ENCODE results near the gene PEX5L. TPM values are rescaled to one million over a fixed set of nuclear protein-coding genes. Genes with fewer than 3 reads are reported as not detected.

Gene PEX5L
- total RNA-seq, 1 donor from 2014 or later = 0.78 TPM

DNA sequence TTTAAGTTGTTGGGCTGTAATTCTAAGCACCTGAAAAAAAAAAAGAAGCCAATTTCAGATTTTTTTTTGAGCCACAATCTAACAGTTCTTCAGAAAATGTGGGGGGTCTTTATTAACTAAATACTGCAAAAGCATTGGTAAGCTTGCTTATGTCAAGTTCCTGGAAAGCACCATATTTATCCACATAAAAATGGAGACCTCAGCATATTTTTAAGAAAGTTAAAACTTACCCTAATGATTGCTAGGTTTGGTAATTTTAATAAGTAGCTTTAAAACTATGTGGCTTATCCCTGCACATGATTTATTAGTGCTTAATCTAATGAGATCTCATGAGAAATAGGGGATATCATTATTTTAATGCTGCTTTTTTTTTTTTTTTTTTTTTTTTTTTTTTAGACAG is 227.1 kb downstream of the PEX5L start:
- DNase-seq = no peak
- H3K9me3 ChIP-seq = no peaks in the 10 kb centered on the region
- no peak overlapping the region for H3K4me3 ChIP-seq
- H3K4me1 ChIP-seq = no peaks in the 10 kb centered on the region
- ATAC-seq = no peak
- intact Hi-C loops (cut with DNase I) = no loop called here
- no peaks in the 10 kb centered on the region for H3K36me3 ChIP-seq
- no peak overlapping the region for H3K27ac ChIP-seq
- TF ChIP-seq, protein P1, sequence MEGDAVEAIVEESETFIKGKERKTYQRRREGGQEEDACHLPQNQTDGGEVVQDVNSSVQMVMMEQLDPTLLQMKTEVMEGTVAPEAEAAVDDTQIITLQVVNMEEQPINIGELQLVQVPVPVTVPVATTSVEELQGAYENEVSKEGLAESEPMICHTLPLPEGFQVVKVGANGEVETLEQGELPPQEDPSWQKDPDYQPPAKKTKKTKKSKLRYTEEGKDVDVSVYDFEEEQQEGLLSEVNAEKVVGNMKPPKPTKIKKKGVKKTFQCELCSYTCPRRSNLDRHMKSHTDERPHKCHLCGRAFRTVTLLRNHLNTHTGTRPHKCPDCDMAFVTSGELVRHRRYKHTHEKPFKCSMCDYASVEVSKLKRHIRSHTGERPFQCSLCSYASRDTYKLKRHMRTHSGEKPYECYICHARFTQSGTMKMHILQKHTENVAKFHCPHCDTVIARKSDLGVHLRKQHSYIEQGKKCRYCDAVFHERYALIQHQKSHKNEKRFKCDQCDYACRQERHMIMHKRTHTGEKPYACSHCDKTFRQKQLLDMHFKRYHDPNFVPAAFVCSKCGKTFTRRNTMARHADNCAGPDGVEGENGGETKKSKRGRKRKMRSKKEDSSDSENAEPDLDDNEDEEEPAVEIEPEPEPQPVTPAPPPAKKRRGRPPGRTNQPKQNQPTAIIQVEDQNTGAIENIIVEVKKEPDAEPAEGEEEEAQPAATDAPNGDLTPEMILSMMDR (IDR thresholded peaks at IDR 0.05) = no peak
- H3K27me3 ChIP-seq = no peaks in the 10 kb centered on the region

DNA sequence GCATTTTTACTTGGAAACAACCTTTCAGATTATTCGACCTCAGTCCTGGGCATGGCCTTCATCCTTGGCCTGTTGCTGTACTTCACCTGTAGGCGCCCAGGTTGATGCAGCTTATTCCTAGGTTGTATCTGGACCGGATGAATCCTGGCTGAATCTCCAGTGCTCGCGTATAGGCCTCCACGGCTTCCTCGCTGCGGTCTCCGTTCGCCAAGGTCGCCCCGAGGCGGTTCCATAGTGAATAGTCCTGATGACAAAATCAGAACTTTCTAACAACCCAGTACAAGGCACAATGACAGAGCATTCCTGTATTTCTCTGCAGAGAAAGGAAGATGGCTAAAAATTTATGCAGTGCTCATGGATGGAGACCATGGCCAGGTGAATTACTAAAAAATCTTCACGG is 229.1 kb downstream of the PEX5L start:
- TF ChIP-seq, protein P1 (IDR thresholded peaks at IDR 0.05) = no peak
- no peak for DNase-seq
- intact Hi-C loops (cut with DNase I) = no loop called here

DNA sequence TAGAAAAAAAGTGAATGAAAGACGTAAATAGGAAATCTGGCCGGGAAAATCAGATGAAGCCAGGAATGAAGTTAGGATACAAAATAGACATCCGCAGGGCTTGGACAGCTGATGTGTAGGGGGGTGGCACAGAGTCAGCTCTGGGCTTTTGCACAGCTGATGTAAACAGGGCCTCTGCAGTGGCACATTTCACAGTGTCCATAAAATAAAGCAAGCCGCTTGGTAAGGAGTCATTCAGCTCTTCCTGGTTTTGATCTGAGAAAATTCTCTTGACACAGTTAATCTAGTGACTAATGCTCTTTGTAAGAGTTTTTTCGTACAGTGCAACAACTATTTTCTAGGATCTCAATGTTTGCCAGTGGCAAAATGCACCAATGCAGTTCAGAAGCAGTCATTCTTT is 230.6 kb downstream of the PEX5L start:
- intact Hi-C loops (cut with DNase I) = no loop called here
- H3K27ac ChIP-seq = no peak overlapping the region
- no peak overlapping the region for H3K4me3 ChIP-seq
- no peaks in the 10 kb centered on the region for H3K36me3 ChIP-seq
- no peaks in the 10 kb centered on the region for H3K9me3 ChIP-seq
- H3K4me1 ChIP-seq = no peaks in the 10 kb centered on the region
- TF ChIP-seq, protein P1 (IDR thresholded peaks at IDR 0.05) = no peak
- ATAC-seq (no peak), DNase-seq (no peak)
- no peaks in the 10 kb centered on the region for H3K27me3 ChIP-seq

More for the DNA sequence above, 229.1 kb downstream of the PEX5L start:
- no peaks in the 10 kb centered on the region for H3K4me1 ChIP-seq
- no peak overlapping the region for H3K4me3 ChIP-seq
- H3K27me3 ChIP-seq = no peaks in the 10 kb centered on the region
- H3K36me3 ChIP-seq = no peaks in the 10 kb centered on the region
- no peaks in the 10 kb centered on the region for H3K9me3 ChIP-seq
- no peak overlapping the region for H3K27ac ChIP-seq
- ATAC-seq = no peak

GRCh38 chr3:179801856-179802255 is 234.9 kb downstream of the PEX5L start:
- Histone ChIP-seq H3K4me3 (no peak overlapping the region), H3K4me1 (no peaks in the 10 kb centered on the region), H3K36me3 (no peaks in the 10 kb centered on the region), H3K27me3 (no peaks in the 10 kb centered on the region), H3K27ac (no peak overlapping the region), H3K9me3 (no peaks in the 10 kb centered on the region)
- DNase-seq (no peak), ATAC-seq (no peak)
- intact Hi-C loops (cut with DNase I) = no loop called here
- TF ChIP-seq, protein P1 (IDR thresholded peaks at IDR 0.05) = no peak

DNA sequence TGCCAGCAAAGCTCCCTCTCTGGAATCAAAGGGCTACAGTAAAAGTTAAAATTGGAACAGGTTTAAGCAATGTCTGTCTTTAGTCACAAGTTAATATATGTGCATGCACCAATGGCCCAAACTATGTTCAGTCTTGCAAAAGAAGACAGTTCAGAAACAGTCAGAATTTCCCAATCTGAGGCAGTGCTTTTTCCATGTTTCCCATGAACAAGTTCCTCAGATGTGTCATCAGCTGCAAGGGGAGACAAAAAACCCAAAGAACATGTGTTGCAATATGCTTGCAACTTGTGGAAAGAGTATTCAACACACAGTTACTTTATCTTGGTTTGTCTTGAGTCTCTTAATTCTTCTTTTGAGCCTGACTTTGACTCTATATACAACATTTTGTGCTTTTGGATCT is 235.5 kb downstream of the PEX5L start:
- no peak for DNase-seq
- Histone ChIP-seq H3K27me3 (no peaks in the 10 kb centered on the region), H3K27ac (no peak overlapping the region), H3K4me3 (no peak overlapping the region), H3K9me3 (no peaks in the 10 kb centered on the region), H3K36me3 (no peaks in the 10 kb centered on the region), H3K4me1 (no peaks in the 10 kb centered on the region)
- intact Hi-C loops (cut with DNase I) = no loop called here
- TF ChIP-seq, protein P1 (IDR thresholded peaks at IDR 0.05) = no peak
- peak; percentile 62 for ATAC-seq

DNA sequence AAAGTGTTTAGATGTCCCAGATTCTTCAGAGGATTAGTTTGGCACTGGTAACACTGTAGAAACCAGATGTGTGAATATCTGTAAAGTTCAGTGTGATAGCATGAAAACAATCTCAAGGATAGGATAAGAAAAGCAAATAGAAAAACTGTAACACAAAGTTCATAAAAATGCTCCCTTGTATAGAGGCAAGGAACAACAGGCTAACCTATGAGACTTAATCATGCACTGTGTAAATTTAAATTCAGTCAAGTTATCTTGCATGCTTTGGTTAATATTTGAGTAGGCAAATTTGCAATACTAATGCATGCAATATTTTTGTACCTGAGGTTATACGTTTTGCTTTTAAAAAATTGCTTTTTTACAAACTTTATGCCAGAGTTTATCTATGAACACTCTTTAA is 239.5 kb downstream of the PEX5L start:
- no peak for ATAC-seq
- Histone ChIP-seq H3K4me3 (no peak overlapping the region), H3K9me3 (no peaks in the 10 kb centered on the region), H3K36me3 (no peaks in the 10 kb centered on the region), H3K27me3 (no peaks in the 10 kb centered on the region), H3K27ac (no peak overlapping the region), H3K4me1 (no peaks in the 10 kb centered on the region)
- intact Hi-C loops (cut with DNase I) = no loop called here
- TF ChIP-seq, protein P1 (IDR thresholded peaks at IDR 0.05) = no peak
- no peak for DNase-seq

Data from upper lobe of right lung (tissue), 1 donor.